Karpas-422 (cell line): Measurements from ENCODE around the gene BCKDHB. TPM values are rescaled to one million over a fixed set of nuclear protein-coding genes. Genes with fewer than 3 reads are reported as not detected.

Experiments
- DNase-seq: peaks from one replicate; pipeline ENCODE4 v3.0.0-alpha.2; 2015
- H2AFZ ChIP-seq: fragments of 200-600 bp; sonication (generic); 2 replicates; pipeline ENCODE4 v1.6.1; 2014; ENCODE audit warnings: antibody characterized with exemption, low read length, mixed read lengths
- H3K27ac ChIP-seq: fragments of 200-600 bp; sonication (generic); 2 replicates; pipeline ENCODE4 v1.5.1; 2014; ENCODE audit warnings: mild to moderate bottlenecking, low read length, moderate library complexity
- H3K27me3 ChIP-seq: fragments of 200-600 bp; sonication (generic); 2 replicates; pipeline ENCODE4 v1.6.1; 2014; ENCODE audit warnings: low read length, mixed read lengths
- H3K36me3 ChIP-seq: fragments of 200-600 bp; sonication (generic); 2 replicates; pipeline ENCODE4 v1.6.1; 2014; ENCODE audit warnings: low read length, mixed read lengths; ENCODE audit not compliant: insufficient read depth
- H3K4me1 ChIP-seq: fragments of 200-600 bp; sonication (generic); 2 replicates; pipeline ENCODE4 v1.6.1; 2014; ENCODE audit warnings: mild to moderate bottlenecking, low read length, mixed read lengths
- H3K4me2 ChIP-seq: fragments of 200-600 bp; sonication (generic); 2 replicates; pipeline ENCODE4 v1.6.1; 2014; ENCODE audit warnings: low read length, low read depth, mild to moderate bottlenecking; ENCODE audit not compliant: poor library complexity, severe bottlenecking
- H3K4me3 ChIP-seq: fragments of 200-600 bp; sonication (generic); 2 replicates; pipeline ENCODE4 v1.5.1; 2014; ENCODE audit warnings: mild to moderate bottlenecking, antibody characterized with exemption, low read length, mixed read lengths
- H3K79me2 ChIP-seq: fragments of 200-600 bp; sonication (generic); 2 replicates; pipeline ENCODE4 v1.6.1; 2014; ENCODE audit warnings: mild to moderate bottlenecking, low read length, mixed read lengths
- H3K9ac ChIP-seq: fragments of 200-600 bp; sonication (generic); 2 replicates; pipeline ENCODE4 v1.6.0; 2014; ENCODE audit warnings: low read length
- H3K9me2 ChIP-seq: fragments of 200-600 bp; sonication (generic), shearing (Covaris generic); replicated peaks from 2 replicates; pipeline ENCODE4 v1.6.0; 2014; ENCODE audit warnings: mild to moderate bottlenecking, low read length, moderate library complexity; ENCODE audit not compliant: insufficient read depth
- H3K9me3 ChIP-seq: fragments of 300-700, 200-600 bp; sonication (generic); 2 replicates; pipeline ENCODE4 v1.6.1; 2014; ENCODE audit warnings: low read length, mixed read lengths
- H4K20me1 ChIP-seq: fragments of 200-600 bp; sonication (generic); 2 replicates; pipeline ENCODE4 v1.6.1; 2014; ENCODE audit warnings: mild to moderate bottlenecking, antibody characterized with exemption, low read length, low read depth; ENCODE audit not compliant: insufficient read depth
- total RNA-seq: library from RNA; depleted of rRNA; stranded (reverse); fragments of >200 nt; shearing (Covaris generic); gene quantifications from 2 replicates; pipeline ENCODE4 v1.2.3, GENCODE V29; 2014; ENCODE audit warnings: low replicate concordance; rRNA removed

BCKDHB gene
- total RNA-seq, 1 experiment from 2014 or later, result 58.3 TPM

GRCh38 chr6:80376411-80376810 is 269.9 kb downstream of the BCKDHB start:
- no peak overlapping the region for H3K27ac ChIP-seq
- no peak overlapping the region for H3K4me3 ChIP-seq
- no peaks in the 10 kb centered on the region for H4K20me1 ChIP-seq
- no peaks in the 10 kb centered on the region for H3K27me3 ChIP-seq
- H3K9ac ChIP-seq, result no peak overlapping the region
- H3K9me2 ChIP-seq, result no peaks in the 10 kb centered on the region
- no peaks in the 10 kb centered on the region for H3K79me2 ChIP-seq
- H3K9me3 ChIP-seq, result no peaks in the 10 kb centered on the region
- no peaks in the 10 kb centered on the region for H3K36me3 ChIP-seq
- DNase-seq, result no peak
- no peaks in the 10 kb centered on the region for H3K4me1 ChIP-seq
- H2AFZ ChIP-seq, result no peak overlapping the region
- no peak overlapping the region for H3K4me2 ChIP-seq

- H3K4me1 ChIP-seq, result no peaks in the 10 kb centered on the region
Observed at GRCh38 chr6:80380566-80380965, 274.1 kb downstream of the BCKDHB start.

GRCh38 chr6:80382811-80383210 is 276.3 kb downstream of the BCKDHB start:
- H2AFZ ChIP-seq, result no peak overlapping the region
- H4K20me1 ChIP-seq, result no peaks in the 10 kb centered on the region
- H3K9ac ChIP-seq, result no peak overlapping the region
- H3K27me3 ChIP-seq, result no peaks in the 10 kb centered on the region
- H3K79me2 ChIP-seq, result no peaks in the 10 kb centered on the region
- H3K36me3 ChIP-seq, result no peaks in the 10 kb centered on the region
- H3K4me3 ChIP-seq, result no peak overlapping the region
- no peaks in the 10 kb centered on the region for H3K4me1 ChIP-seq
- H3K27ac ChIP-seq, result no peak overlapping the region
- H3K9me2 ChIP-seq, result no peaks in the 10 kb centered on the region; the same call in 1 of the 2 replicates
- H3K9me3 ChIP-seq, result no peaks in the 10 kb centered on the region
- no peak overlapping the region for H3K4me2 ChIP-seq
- no peak for DNase-seq

More at GRCh38 chr6:80380566-80380965, 274.1 kb downstream of the BCKDHB start:
- H3K79me2 ChIP-seq, result no peaks in the 10 kb centered on the region
- H3K36me3 ChIP-seq, result no peaks in the 10 kb centered on the region
- H3K9ac ChIP-seq, result no peak overlapping the region
- no peak overlapping the region for H3K4me3 ChIP-seq
- no peaks in the 10 kb centered on the region for H3K27me3 ChIP-seq
- no peaks in the 10 kb centered on the region for H4K20me1 ChIP-seq
- H3K27ac ChIP-seq, result no peak overlapping the region
- no peaks in the 10 kb centered on the region; the same call in 1 of the 2 replicates for H3K9me2 ChIP-seq
- H3K9me3 ChIP-seq, result no peaks in the 10 kb centered on the region
- H2AFZ ChIP-seq, result no peak overlapping the region
- H3K4me2 ChIP-seq, result no peak overlapping the region
- no peak for DNase-seq

DNA sequence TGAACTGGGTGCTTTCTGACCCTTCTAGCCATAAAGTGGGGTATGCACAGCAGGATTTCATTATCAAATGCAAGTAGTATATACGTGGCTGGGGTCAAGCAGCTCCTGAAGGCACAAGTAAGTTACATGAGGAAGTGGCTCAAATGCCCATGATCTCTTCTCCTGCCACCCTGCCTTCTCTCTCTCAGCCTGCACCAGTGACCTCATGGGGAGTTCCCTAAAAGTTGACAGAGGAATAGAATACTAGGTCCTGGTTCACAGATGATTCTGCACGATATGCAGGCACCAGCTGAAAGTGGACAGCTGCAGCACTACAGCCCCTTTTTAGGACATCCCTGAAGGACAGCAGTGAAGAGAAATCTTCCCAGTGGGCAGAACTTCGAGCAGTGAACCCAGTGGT is 282.0 kb downstream of the BCKDHB start:
- Histone ChIP-seq H3K79me2 (no peaks in the 10 kb centered on the region), H2AFZ (no peak overlapping the region), H3K27ac (no peak overlapping the region), H3K9me2 (no peaks in the 10 kb centered on the region; the same call in 1 of the 2 replicates), H3K4me1 (no peaks in the 10 kb centered on the region), H4K20me1 (no peaks in the 10 kb centered on the region), H3K4me2 (no peak overlapping the region), H3K27me3 (no peaks in the 10 kb centered on the region), H3K9me3 (no peaks in the 10 kb centered on the region), H3K9ac (no peak overlapping the region), H3K36me3 (no peaks in the 10 kb centered on the region), H3K4me3 (no peak overlapping the region)
- DNase-seq, result no peak

Other genes starting within 250 kb of the BCKDHB start
- gene ELOVL4, start 159.1 kb upstream of the BCKDHB start, total RNA-seq, result not detected in 2 replicates
- 28.0 and 52.0 TPM in 2 replicates for gene TTK, start 102.0 kb upstream of the BCKDHB start, total RNA-seq